GM23338 (cell line): ENCODE measurements around the gene C2orf72. TPM values are rescaled to one million over a fixed set of nuclear protein-coding genes. Genes with fewer than 3 reads are reported as not detected.
A peak's percentile ranks its signal among the peaks of the same experiment; 100 is the strongest.

ENCODE experiments used
- ATAC-seq: fragments of 200-7000 bp; cut with Tn5 transposase; 3 replicates; pipeline ENCODE4 v1.9.1; 2020
- DNase-seq: peaks from one replicate; pipeline ENCODE4 v3.0.0-alpha.2; 2015; ENCODE audit warnings: low spot score
- H2AFZ ChIP-seq: fragments of 200-600 bp; sonication (generic); 2 replicates; pipeline ENCODE4 v1.8.0; 2016; ENCODE audit warnings: antibody characterized with exemption, mild to moderate bottlenecking, moderate library complexity
- H3F3A ChIP-seq: fragments of 200-600 bp; sonication (generic); replicated peaks from 2 replicates; pipeline ENCODE4 v1.8.0; 2017; ENCODE audit warnings: antibody characterized with exemption, mixed run types, low read depth
- H3K27ac ChIP-seq: fragments of 200-600 bp; sonication (generic); 2 replicates; pipeline ENCODE4 v1.6.1; 2016; ENCODE audit warnings: low read depth
- H3K27me3 ChIP-seq: fragments of 200-600 bp; sonication (generic); 2 replicates; pipeline ENCODE4 v1.8.0; 2016; ENCODE audit warnings: mild to moderate bottlenecking, mixed run types, moderate library complexity; ENCODE audit not compliant: insufficient read depth
- H3K36me3 ChIP-seq: fragments of 200-600 bp; sonication (generic); 2 replicates; pipeline ENCODE4 v1.8.0; 2016; ENCODE audit warnings: mild to moderate bottlenecking; ENCODE audit not compliant: insufficient read depth
- H3K4me1 ChIP-seq: fragments of 200-600 bp; sonication (generic); 2 replicates; pipeline ENCODE4 v1.8.0; 2016; ENCODE audit warnings: mild to moderate bottlenecking, moderate library complexity; ENCODE audit not compliant: insufficient read depth
- H3K4me2 ChIP-seq: fragments of 200-600 bp; sonication (generic); 2 replicates; pipeline ENCODE4 v1.7.1; 2017; ENCODE audit warnings: mixed run types
- H3K4me3 ChIP-seq: fragments of 200-600 bp; sonication (generic); 2 replicates; pipeline ENCODE4 v1.6.1; 2016; ENCODE audit warnings: mixed run types
- H3K79me2 ChIP-seq: fragments of 200-600 bp; sonication (generic); replicated peaks from 2 replicates; pipeline ENCODE4 v1.8.0; 2017; ENCODE audit warnings: mild to moderate bottlenecking; ENCODE audit not compliant: insufficient read depth
- H3K9me2 ChIP-seq: fragments of 200-600 bp; sonication (generic); 2 replicates; pipeline ENCODE4 v1.8.0; 2017; ENCODE audit not compliant: insufficient read depth
- H4K20me1 ChIP-seq: fragments of 200-600 bp; sonication (generic); replicated peaks from 2 replicates; pipeline ENCODE4 v1.8.0; 2017; ENCODE audit warnings: mild to moderate bottlenecking; ENCODE audit not compliant: insufficient read depth
- H3K27ac Mint-ChIP-seq: 2 replicates; pipeline ENCODE4 v1.8.0; 2020; ENCODE audit warnings: inconsistent platforms, mild to moderate bottlenecking, moderate library complexity, mixed read lengths
- H3K27me3 Mint-ChIP-seq: 3 replicates; pipeline ENCODE4 v1.8.0; 2022; ENCODE audit warnings: low read depth, mild to moderate bottlenecking, moderate library complexity, mixed read lengths, inconsistent platforms; ENCODE audit not compliant: insufficient read depth, poor library complexity
- H3K36me3 Mint-ChIP-seq: 3 replicates; pipeline ENCODE4 v1.8.0; 2021; ENCODE audit warnings: low read depth, mild to moderate bottlenecking, inconsistent platforms, moderate library complexity, mixed read lengths
- H3K4me1 Mint-ChIP-seq: 3 replicates; pipeline ENCODE4 v1.8.0; 2020; ENCODE audit warnings: mild to moderate bottlenecking, inconsistent platforms, mixed read lengths
- H3K4me3 Mint-ChIP-seq: 3 replicates; pipeline ENCODE4 v1.8.0; 2021; ENCODE audit warnings: moderate library complexity, mild to moderate bottlenecking, inconsistent platforms, mixed read lengths
- H3K9me3 Mint-ChIP-seq: 3 replicates; pipeline ENCODE4 v1.8.0; 2020; ENCODE audit warnings: moderate library complexity, mild to moderate bottlenecking, inconsistent platforms, mixed read lengths
- CREB1 ChIP-seq: fragments of 250-450 bp; sonication (Bioruptor Pico); IDR thresholded peaks from 2 replicates; pipeline ENCODE4 v1.5.0; 2020; ENCODE audit warnings: low read depth, mild to moderate bottlenecking, moderate library complexity
- EZH2 ChIP-seq: fragments of 200-600 bp; sonication (generic); IDR thresholded peaks from one replicate; pipeline ENCODE4 v1.8.0; 2017; ENCODE audit warnings: antibody characterized with exemption, mild to moderate bottlenecking, low read depth; ENCODE audit not compliant: unreplicated experiment
- EZH2phosphoT487 ChIP-seq: fragments of 200-600 bp; sonication (generic); IDR thresholded peaks from one replicate; pipeline ENCODE4 v1.8.1; 2018; ENCODE audit warnings: antibody characterized with exemption; ENCODE audit not compliant: unreplicated experiment
- JUNB ChIP-seq: IDR thresholded peaks from one replicate; pipeline ENCODE4 v1.6.1; 2016; ENCODE audit warnings: antibody characterized with exemption; ENCODE audit not compliant: unreplicated experiment
- NANOG ChIP-seq: IDR thresholded peaks from 2 replicates; pipeline ENCODE4 v1.6.1; 2016; ENCODE audit warnings: antibody characterized with exemption, borderline replicate concordance
- POLR2AphosphoS5 ChIP-seq: IDR thresholded peaks from 2 replicates; pipeline ENCODE4 v1.6.1; 2016; ENCODE audit warnings: antibody characterized with exemption, low read depth
- STAT1 ChIP-seq: IDR thresholded peaks from one replicate; pipeline ENCODE4 v1.6.1; 2016; ENCODE audit warnings: antibody characterized with exemption; ENCODE audit not compliant: unreplicated experiment
- ZNF114 ChIP-seq: fragments of 250-450 bp; sonication (Bioruptor Pico); IDR thresholded peaks from 2 replicates; pipeline ENCODE4 v1.5.0; 2020; ENCODE audit warnings: mild to moderate bottlenecking, moderate library complexity
- ZNF331 ChIP-seq: fragments of 250-450 bp; sonication (Bioruptor Pico); IDR thresholded peaks from 2 replicates; pipeline ENCODE4 v1.5.0; 2020; ENCODE audit warnings: low read depth, mild to moderate bottlenecking, moderate library complexity
- polyA plus RNA-seq: library from polyadenylated mRNA; unstranded; fragments of >200 nt; fragmentation: Nextera tagmentation; extraction: Ambion mirVana; gene quantifications from 2 replicates; pipeline ENCODE4 v1.2.1, GENCODE V29; 2016
- total RNA-seq: library from RNA; depleted of rRNA; stranded (reverse); fragments of >200 nt; shearing (Covaris generic); gene quantifications from 2 replicates; pipeline ENCODE4 v1.2.3, GENCODE V29; 2014
- TF ChIP-seq, protein P1 (sequence below): IDR thresholded peaks from one replicate; pipeline ENCODE4 v1.6.1; 2018; ENCODE audit warnings: antibody characterized with exemption; ENCODE audit not compliant: unreplicated experiment
- TF ChIP-seq, protein P2 (sequence below): IDR thresholded peaks from 2 replicates; pipeline ENCODE4 v1.6.1; 2016; ENCODE audit warnings: antibody characterized with exemption
- TF ChIP-seq, protein P3 (sequence below): fragments of 250-450 bp; sonication (Bioruptor Pico); IDR thresholded peaks from 2 replicates; pipeline ENCODE4 v1.5.0; 2020; ENCODE audit warnings: mild to moderate bottlenecking, moderate library complexity
- TF ChIP-seq, protein P4 (sequence below), 2 experiments: fragments of 200-600 bp in 1 of 2; sonication (generic) in 1 of 2; conservative IDR thresholded peaks; 2 replicates each; pipeline versions ENCODE4 v1.5.1 to v1.6.1; 2016 to 2017; ENCODE audit warnings: antibody characterized with exemption in 2 of 2, low read depth in 2 of 2, mild to moderate bottlenecking in 2 of 2, moderate library complexity in 1 of 2

Gene C2orf72
- total and polyA plus RNA-seq, 2 experiments from 2014 or later: 0.37 to 1.4 TPM

DNA sequence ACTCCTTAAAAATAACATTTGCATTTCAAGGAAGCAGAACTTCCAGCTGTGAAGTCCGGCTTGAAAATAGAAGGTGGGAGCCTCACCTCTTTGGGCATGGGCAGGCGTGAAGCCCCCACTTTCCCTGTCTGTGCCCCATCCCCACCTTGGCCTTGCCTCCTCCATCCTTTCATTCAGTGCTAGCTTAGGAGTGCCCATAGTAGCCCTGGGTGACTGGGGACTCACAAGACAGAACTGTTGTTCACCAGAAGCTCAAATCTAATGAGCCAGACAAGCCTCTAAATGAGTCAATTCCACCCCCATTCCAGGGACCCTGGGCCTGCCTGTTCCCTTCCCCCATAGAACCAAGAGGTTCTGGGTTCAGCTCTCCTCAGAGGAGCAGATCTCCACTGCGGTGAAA lies 21.4 kb upstream of the C2orf72 start:
- DNase-seq: no peak
- Mint-ChIP-seq H3K4me3 (no peak overlapping the region), H3K27ac (no peak overlapping the region), H3K36me3 (no peaks in the 10 kb centered on the region; the same call in 2 of the 3 replicates), H3K27me3 (peaks cover 5% of the 10 kb centered on the region), H3K9me3 (peaks cover 9% of the 10 kb centered on the region; the same call in 2 of the 3 replicates), H3K4me1 (peaks cover 20% of the 10 kb centered on the region)
- Histone ChIP-seq H3K79me2 (no peaks in the 10 kb centered on the region), H3K36me3 (no peaks in the 10 kb centered on the region), H4K20me1 (no peaks in the 10 kb centered on the region), H3K4me1 (no peaks in the 10 kb centered on the region; the same call in 1 of the 2 replicates), H3K4me2 (0 out of 2 replicates have a peak overlapping the region, but pooled peaks have one; percentile 14), H3K9me2 (no peaks in the 10 kb centered on the region), H3K4me3 (no peak overlapping the region), H2AFZ (0 out of 2 replicates have a peak overlapping the region, but pooled peaks have one; percentile 88), H3F3A (no peaks in the 10 kb centered on the region), H3K27me3 (no peaks in the 10 kb centered on the region), H3K27ac (no peak overlapping the region)
- TF ChIP-seq ZNF331 (no peak), EZH2 (no peak), EZH2phosphoT487 (no peak), JUNB (no peak), ZNF114 (no peak), NANOG (no peak), POLR2AphosphoS5 (no peak), CREB1 (no peak), STAT1 (no peak)
- TF ChIP-seq, protein P1, sequence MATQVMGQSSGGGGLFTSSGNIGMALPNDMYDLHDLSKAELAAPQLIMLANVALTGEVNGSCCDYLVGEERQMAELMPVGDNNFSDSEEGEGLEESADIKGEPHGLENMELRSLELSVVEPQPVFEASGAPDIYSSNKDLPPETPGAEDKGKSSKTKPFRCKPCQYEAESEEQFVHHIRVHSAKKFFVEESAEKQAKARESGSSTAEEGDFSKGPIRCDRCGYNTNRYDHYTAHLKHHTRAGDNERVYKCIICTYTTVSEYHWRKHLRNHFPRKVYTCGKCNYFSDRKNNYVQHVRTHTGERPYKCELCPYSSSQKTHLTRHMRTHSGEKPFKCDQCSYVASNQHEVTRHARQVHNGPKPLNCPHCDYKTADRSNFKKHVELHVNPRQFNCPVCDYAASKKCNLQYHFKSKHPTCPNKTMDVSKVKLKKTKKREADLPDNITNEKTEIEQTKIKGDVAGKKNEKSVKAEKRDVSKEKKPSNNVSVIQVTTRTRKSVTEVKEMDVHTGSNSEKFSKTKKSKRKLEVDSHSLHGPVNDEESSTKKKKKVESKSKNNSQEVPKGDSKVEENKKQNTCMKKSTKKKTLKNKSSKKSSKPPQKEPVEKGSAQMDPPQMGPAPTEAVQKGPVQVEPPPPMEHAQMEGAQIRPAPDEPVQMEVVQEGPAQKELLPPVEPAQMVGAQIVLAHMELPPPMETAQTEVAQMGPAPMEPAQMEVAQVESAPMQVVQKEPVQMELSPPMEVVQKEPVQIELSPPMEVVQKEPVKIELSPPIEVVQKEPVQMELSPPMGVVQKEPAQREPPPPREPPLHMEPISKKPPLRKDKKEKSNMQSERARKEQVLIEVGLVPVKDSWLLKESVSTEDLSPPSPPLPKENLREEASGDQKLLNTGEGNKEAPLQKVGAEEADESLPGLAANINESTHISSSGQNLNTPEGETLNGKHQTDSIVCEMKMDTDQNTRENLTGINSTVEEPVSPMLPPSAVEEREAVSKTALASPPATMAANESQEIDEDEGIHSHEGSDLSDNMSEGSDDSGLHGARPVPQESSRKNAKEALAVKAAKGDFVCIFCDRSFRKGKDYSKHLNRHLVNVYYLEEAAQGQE: no peak
- TF ChIP-seq, protein P2, sequence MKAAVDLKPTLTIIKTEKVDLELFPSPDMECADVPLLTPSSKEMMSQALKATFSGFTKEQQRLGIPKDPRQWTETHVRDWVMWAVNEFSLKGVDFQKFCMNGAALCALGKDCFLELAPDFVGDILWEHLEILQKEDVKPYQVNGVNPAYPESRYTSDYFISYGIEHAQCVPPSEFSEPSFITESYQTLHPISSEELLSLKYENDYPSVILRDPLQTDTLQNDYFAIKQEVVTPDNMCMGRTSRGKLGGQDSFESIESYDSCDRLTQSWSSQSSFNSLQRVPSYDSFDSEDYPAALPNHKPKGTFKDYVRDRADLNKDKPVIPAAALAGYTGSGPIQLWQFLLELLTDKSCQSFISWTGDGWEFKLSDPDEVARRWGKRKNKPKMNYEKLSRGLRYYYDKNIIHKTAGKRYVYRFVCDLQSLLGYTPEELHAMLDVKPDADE: no peak
- TF ChIP-seq, protein P3, sequence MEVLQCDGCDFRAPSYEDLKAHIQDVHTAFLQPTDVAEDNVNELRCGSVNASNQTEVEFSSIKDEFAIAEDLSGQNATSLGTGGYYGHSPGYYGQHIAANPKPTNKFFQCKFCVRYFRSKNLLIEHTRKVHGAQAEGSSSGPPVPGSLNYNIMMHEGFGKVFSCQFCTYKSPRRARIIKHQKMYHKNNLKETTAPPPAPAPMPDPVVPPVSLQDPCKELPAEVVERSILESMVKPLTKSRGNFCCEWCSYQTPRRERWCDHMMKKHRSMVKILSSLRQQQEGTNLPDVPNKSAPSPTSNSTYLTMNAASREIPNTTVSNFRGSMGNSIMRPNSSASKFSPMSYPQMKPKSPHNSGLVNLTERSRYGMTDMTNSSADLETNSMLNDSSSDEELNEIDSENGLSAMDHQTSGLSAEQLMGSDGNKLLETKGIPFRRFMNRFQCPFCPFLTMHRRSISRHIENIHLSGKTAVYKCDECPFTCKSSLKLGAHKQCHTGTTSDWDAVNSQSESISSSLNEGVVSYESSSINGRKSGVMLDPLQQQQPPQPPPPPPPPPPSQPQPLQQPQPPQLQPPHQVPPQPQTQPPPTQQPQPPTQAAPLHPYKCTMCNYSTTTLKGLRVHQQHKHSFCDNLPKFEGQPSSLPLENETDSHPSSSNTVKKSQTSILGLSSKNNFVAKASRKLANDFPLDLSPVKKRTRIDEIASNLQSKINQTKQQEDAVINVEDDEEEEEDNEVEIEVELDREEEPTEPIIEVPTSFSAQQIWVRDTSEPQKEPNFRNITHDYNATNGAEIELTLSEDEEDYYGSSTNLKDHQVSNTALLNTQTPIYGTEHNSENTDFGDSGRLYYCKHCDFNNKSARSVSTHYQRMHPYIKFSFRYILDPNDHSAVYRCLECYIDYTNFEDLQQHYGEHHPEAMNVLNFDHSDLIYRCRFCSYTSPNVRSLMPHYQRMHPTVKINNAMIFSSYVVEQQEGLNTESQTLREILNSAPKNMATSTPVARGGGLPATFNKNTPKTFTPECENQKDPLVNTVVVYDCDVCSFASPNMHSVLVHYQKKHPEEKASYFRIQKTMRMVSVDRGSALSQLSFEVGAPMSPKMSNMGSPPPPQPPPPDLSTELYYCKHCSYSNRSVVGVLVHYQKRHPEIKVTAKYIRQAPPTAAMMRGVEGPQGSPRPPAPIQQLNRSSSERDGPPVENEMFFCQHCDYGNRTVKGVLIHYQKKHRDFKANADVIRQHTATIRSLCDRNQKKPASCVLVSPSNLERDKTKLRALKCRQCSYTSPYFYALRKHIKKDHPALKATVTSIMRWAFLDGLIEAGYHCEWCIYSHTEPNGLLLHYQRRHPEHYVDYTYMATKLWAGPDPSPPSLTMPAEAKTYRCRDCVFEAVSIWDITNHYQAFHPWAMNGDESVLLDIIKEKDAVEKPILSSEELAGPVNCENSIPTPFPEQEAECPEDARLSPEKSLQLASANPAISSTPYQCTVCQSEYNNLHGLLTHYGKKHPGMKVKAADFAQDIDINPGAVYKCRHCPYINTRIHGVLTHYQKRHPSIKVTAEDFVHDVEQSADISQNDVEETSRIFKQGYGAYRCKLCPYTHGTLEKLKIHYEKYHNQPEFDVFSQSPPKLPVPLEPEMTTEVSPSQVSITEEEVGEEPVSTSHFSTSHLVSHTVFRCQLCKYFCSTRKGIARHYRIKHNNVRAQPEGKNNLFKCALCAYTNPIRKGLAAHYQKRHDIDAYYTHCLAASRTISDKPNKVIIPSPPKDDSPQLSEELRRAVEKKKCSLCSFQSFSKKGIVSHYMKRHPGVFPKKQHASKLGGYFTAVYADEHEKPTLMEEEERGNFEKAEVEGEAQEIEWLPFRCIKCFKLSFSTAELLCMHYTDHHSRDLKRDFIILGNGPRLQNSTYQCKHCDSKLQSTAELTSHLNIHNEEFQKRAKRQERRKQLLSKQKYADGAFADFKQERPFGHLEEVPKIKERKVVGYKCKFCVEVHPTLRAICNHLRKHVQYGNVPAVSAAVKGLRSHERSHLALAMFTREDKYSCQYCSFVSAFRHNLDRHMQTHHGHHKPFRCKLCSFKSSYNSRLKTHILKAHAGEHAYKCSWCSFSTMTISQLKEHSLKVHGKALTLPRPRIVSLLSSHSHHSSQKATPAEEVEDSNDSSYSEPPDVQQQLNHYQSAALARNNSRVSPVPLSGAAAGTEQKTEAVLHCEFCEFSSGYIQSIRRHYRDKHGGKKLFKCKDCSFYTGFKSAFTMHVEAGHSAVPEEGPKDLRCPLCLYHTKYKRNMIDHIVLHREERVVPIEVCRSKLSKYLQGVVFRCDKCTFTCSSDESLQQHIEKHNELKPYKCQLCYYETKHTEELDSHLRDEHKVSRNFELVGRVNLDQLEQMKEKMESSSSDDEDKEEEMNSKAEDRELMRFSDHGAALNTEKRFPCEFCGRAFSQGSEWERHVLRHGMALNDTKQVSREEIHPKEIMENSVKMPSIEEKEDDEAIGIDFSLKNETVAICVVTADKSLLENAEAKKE: no peak
- TF ChIP-seq, protein P4, sequence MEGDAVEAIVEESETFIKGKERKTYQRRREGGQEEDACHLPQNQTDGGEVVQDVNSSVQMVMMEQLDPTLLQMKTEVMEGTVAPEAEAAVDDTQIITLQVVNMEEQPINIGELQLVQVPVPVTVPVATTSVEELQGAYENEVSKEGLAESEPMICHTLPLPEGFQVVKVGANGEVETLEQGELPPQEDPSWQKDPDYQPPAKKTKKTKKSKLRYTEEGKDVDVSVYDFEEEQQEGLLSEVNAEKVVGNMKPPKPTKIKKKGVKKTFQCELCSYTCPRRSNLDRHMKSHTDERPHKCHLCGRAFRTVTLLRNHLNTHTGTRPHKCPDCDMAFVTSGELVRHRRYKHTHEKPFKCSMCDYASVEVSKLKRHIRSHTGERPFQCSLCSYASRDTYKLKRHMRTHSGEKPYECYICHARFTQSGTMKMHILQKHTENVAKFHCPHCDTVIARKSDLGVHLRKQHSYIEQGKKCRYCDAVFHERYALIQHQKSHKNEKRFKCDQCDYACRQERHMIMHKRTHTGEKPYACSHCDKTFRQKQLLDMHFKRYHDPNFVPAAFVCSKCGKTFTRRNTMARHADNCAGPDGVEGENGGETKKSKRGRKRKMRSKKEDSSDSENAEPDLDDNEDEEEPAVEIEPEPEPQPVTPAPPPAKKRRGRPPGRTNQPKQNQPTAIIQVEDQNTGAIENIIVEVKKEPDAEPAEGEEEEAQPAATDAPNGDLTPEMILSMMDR (conservative IDR thresholded peaks at IDR 0.05; ENCODE audit: low read depth in 2 of 2): no peak
- no peak for ATAC-seq
